Hepatocyte (in vitro differentiated cells): ENCODE data around the gene MAFF. TPM values are rescaled to one million over a fixed set of nuclear protein-coding genes. Genes with fewer than 3 reads are reported as not detected.

ENCODE experiments used
- DNase-seq: peaks from one replicate; pipeline ENCODE4 v3.0.0-alpha.2; 2016; ENCODE audit warnings: low spot score
- H2AFZ ChIP-seq: fragments of 200-600 bp; sonication (generic); 2 replicates; pipeline ENCODE4 v1.6.0; 2016; ENCODE audit warnings: antibody characterized with exemption, mild to moderate bottlenecking
- H3K27ac ChIP-seq: fragments of 200-600 bp; sonication (generic); 2 replicates; pipeline ENCODE4 v1.5.1; 2016; ENCODE audit warnings: mild to moderate bottlenecking
- H3K27me3 ChIP-seq: fragments of 200-600 bp; sonication (generic); 2 replicates; pipeline ENCODE4 v1.6.1; 2016
- H3K36me3 ChIP-seq: fragments of 200-600 bp; sonication (generic); replicated peaks from 2 replicates; pipeline ENCODE4 v1.5.1; 2016; ENCODE audit warnings: low read depth; ENCODE audit not compliant: insufficient read depth
- H3K4me1 ChIP-seq: fragments of 200-600 bp; sonication (generic); 2 replicates; pipeline ENCODE4 v1.5.1; 2016; ENCODE audit warnings: mild to moderate bottlenecking, moderate library complexity; ENCODE audit not compliant: insufficient read depth
- H3K4me2 ChIP-seq: fragments of 200-600 bp; sonication (generic); 2 replicates; pipeline ENCODE4 v1.6.0; 2016
- H3K4me3 ChIP-seq: fragments of 200-600 bp; sonication (generic); 2 replicates; pipeline ENCODE4 v1.5.1; 2016; ENCODE audit warnings: mild to moderate bottlenecking
- H3K79me2 ChIP-seq: fragments of 200-600 bp; sonication (generic); 2 replicates; pipeline ENCODE4 v1.6.0; 2017; ENCODE audit warnings: mild to moderate bottlenecking
- H3K9me2 ChIP-seq: fragments of 200-600 bp; sonication (generic); replicated peaks from 2 replicates; pipeline ENCODE4 v1.6.0; 2017; ENCODE audit warnings: mild to moderate bottlenecking; ENCODE audit not compliant: insufficient read depth
- H3K9me3 ChIP-seq: fragments of 200-600 bp; sonication (generic); 2 replicates; pipeline ENCODE4 v1.5.1; 2016; ENCODE audit warnings: low read depth, mild to moderate bottlenecking
- H4K20me1 ChIP-seq: fragments of 200-600 bp; sonication (generic); 2 replicates; pipeline ENCODE4 v1.6.0; 2016; ENCODE audit warnings: mild to moderate bottlenecking; ENCODE audit not compliant: insufficient read depth, poor library complexity, severe bottlenecking
- CTCF ChIP-seq: fragments of 200-600 bp; sonication (generic); IDR thresholded peaks from 2 replicates; pipeline ENCODE4 v1.5.1; 2016; ENCODE audit warnings: antibody characterized with exemption, mild to moderate bottlenecking; ENCODE audit not compliant: poor library complexity
- EZH2 ChIP-seq: fragments of 200-600 bp; sonication (generic); IDR thresholded peaks from 2 replicates; pipeline ENCODE4 v1.6.1; 2016; ENCODE audit warnings: antibody characterized with exemption, mild to moderate bottlenecking, borderline replicate concordance
- EZH2phosphoT487 ChIP-seq: fragments of 200-600 bp; sonication (generic); IDR thresholded peaks from one replicate; pipeline ENCODE4 v1.6.1; 2018; ENCODE audit warnings: antibody characterized with exemption, mild to moderate bottlenecking, low read depth, moderate library complexity; ENCODE audit not compliant: unreplicated experiment, severe bottlenecking
- WGBS: methylation state at CpG from one replicate; pipeline ENCODE4 v1.1.6; 2016; ENCODE audit warnings: low lambda C conversion rate; ENCODE audit errors: missing lambda C conversion rate; 5-methylcytosine and 5-hydroxymethylcytosine counted together
- polyA plus RNA-seq: library from polyadenylated mRNA; unstranded; fragments of >200 nt; fragmentation: Nextera tagmentation; extraction: Ambion mirVana; gene quantifications from 2 replicates; pipeline ENCODE4 v1.2.1, GENCODE V29; 2016
- total RNA-seq: library from RNA; depleted of rRNA; stranded (reverse); fragments of >200 nt; gene quantifications from 2 replicates; pipeline ENCODE4 v1.2.3, GENCODE V29; 2014

Gene MAFF
- total and polyA plus RNA-seq, 2 experiments from 2014 or later, result 67.2 to 70.4 TPM

- TF ChIP-seq EZH2 (no peak), EZH2phosphoT487 (no peak), CTCF (no peak)
- Histone ChIP-seq H3K9me3 (no peaks in the 10 kb centered on the region), H3K36me3 (no peaks in the 10 kb centered on the region), H3K9me2 (no peaks in the 10 kb centered on the region), H3K27ac (peak overlapping the region; percentile 93), H4K20me1 (peaks cover 5% of the 10 kb centered on the region), H3K4me1 (peaks cover 34% of the 10 kb centered on the region), H2AFZ (no peak overlapping the region), H3K4me3 (no peak overlapping the region), H3K4me2 (no peak overlapping the region), H3K27me3 (no peaks in the 10 kb centered on the region), H3K79me2 (peaks cover 99% of the 10 kb centered on the region)
- no peak for DNase-seq
- 73% methylated on average over 8 of the region's 8 CpGs for WGBS
Observed at GRCh38 chr22:38258895-38259294, 57.1 kb downstream of the MAFF start.

GRCh38 chr22:38259370-38259769 lies 57.6 kb downstream of the MAFF start:
- no peak for DNase-seq
- 83% methylated on average over 8 of the region's 8 CpGs for WGBS
- Histone ChIP-seq H2AFZ (no peak overlapping the region), H3K36me3 (no peaks in the 10 kb centered on the region), H3K79me2 (peaks cover 99% of the 10 kb centered on the region), H4K20me1 (peaks cover 9% of the 10 kb centered on the region), H3K27ac (peak overlapping the region; percentile 93), H3K27me3 (no peaks in the 10 kb centered on the region), H3K9me2 (no peaks in the 10 kb centered on the region), H3K4me1 (peaks cover 34% of the 10 kb centered on the region), H3K4me2 (no peak overlapping the region), H3K9me3 (no peaks in the 10 kb centered on the region), H3K4me3 (no peak overlapping the region)
- TF ChIP-seq CTCF (no peak), EZH2 (no peak), EZH2phosphoT487 (no peak)

GRCh38 chr22:38260761-38261681 lies 59.2 kb downstream of the MAFF start:
- peaks cover 37% of the 10 kb centered on the region for H3K4me1 ChIP-seq
- 73% methylated on average over 15 of the region's 15 CpGs for WGBS
- H3K4me2 ChIP-seq, result peak overlapping the region; percentile 51
- peak overlapping the region; percentile 47 for H3K27ac ChIP-seq
- H3K9me2 ChIP-seq, result no peaks in the 10 kb centered on the region
- TF ChIP-seq CTCF, result no peak
- no peak for TF ChIP-seq EZH2
- no peak for TF ChIP-seq EZH2phosphoT487
- no peaks in the 10 kb centered on the region for H3K9me3 ChIP-seq
- peaks cover 99% of the 10 kb centered on the region for H3K79me2 ChIP-seq
- no peaks in the 10 kb centered on the region for H3K36me3 ChIP-seq
- no peak overlapping the region for H3K4me3 ChIP-seq
- H3K27me3 ChIP-seq, result no peaks in the 10 kb centered on the region
- no peak for DNase-seq
- no peak overlapping the region for H2AFZ ChIP-seq
- peaks cover 26% of the 10 kb centered on the region for H4K20me1 ChIP-seq
